ENCODE results near the gene FGFR1OP2.

DNA sequence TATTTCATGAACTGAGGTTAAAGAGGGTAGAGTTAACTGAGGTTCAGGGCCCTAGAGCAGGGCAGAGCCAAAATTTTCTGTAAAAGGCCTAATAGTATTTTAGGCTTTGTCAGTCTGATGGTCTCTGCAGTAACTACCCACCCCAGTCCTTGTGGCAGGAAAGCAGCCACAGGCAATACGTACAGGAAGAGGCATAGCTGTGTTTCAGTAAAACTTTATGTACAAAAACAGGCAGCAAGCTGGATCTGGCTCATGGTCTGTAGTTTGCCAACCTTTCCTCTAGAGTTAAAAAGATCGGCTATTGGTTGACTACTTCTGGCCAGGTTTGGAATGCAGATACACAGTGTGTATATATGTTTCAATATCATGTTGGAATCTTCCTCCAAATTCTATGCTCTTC is 58.7 kb downstream of the FGFR1OP2 start:
- TF ChIP-seq CTCF (IDR thresholded peaks at IDR 0.05) (no peak), POLR2AphosphoS5 (IDR thresholded peaks at IDR 0.05) (no peak), EP300 (IDR thresholded peaks at IDR 0.05) (no peak), POLR2A (IDR thresholded peaks at IDR 0.05) (no peak)

Data from stomach (tissue), 4 donors.